K562 (cell line): ENCODE results near the gene CHCHD1. TPM values are rescaled to one million over a fixed set of nuclear protein-coding genes. Genes with fewer than 3 reads are reported as not detected.

Source experiments
- ATAC-seq: fragments of 200-7000 bp; cut with Tn5 transposase; 3 replicates; pipeline ENCODE4 v1.9.1; 2020; ENCODE audit warnings: moderate library complexity
- BruUV-seq: library from RNA; stranded (reverse); fragments of 400-500 nt; replicated peaks from 2 replicates; lab custom pipeline; 2021; lab: Mats Ljungman, UMichigan
- CTCF ChIA-PET: fragments of 300-600 bp; formaldehyde crosslinking; extraction: SDS; loops from one replicate; lab custom pipeline; 2021; ENCODE audit warnings: low intra/inter-chr PET ratio; lab: Yijun Ruan, JAX
- POLR2A ChIA-PET: fragments of 300-600, 350-650 bp; sonication (Branson Sonifier 250); formaldehyde crosslinking; extraction: SDS; loops from one replicate; lab custom pipeline; 2021; ENCODE audit warnings: antibody characterized with exemption, inconsistent platforms; lab: Yijun Ruan, JAX
- DNase-seq, 4 experiments: peaks; one replicate each; pipeline versions ENCODE4 v3.0.0 to v3.0.0-alpha.2; 2011 to 2018; ENCODE audit warnings: low spot score in 3 of 4, mixed read lengths in 3 of 4; ENCODE audit errors: extremely low read depth in 1 of 4
- FAIRE-seq: peaks from 2 replicates; lab custom pipeline; 2011; peaks lifted over from hg19 to GRCh38; lab: Jason Lieb, UNC
- H2AFZ ChIP-seq: 2 replicates; pipeline ENCODE4 v1.6.0; 2011; ENCODE audit warnings: low read depth, low read length, control low read depth, inconsistent platforms
- H3K27ac ChIP-seq: fragments of 200-600 bp; 3 replicates; pipeline ENCODE4 v1.8.0; 2011; ENCODE audit warnings: low read depth, mild to moderate bottlenecking, control low read depth, inconsistent platforms, low read length, moderate library complexity, mixed read lengths; ENCODE audit errors: extremely low read depth
- H3K27me3 ChIP-seq, 2 experiments: fragments of 300-600 bp in 1 of 2; 2 replicates in 1 of 2; 3 replicates in 1 of 2; pipeline versions ENCODE4 v1.6.0 to v1.8.0; 2011; ENCODE audit warnings: inconsistent platforms in 2 of 2, low read length in 2 of 2, mild to moderate bottlenecking in 1 of 2, mixed read lengths in 1 of 2, moderate library complexity in 1 of 2; ENCODE audit not compliant: control insufficient read depth in 2 of 2, insufficient read depth in 2 of 2
- H3K36me3 ChIP-seq: fragments of 300-600 bp; 3 replicates; pipeline ENCODE4 v1.8.0; 2011; ENCODE audit warnings: mild to moderate bottlenecking, low read length, inconsistent platforms; ENCODE audit not compliant: control insufficient read depth, insufficient read depth
- H3K4me1 ChIP-seq, 2 experiments: fragments of 200-600 bp in 1 of 2; replicated peaks in 1 of 2; 2 replicates in 1 of 2; 3 replicates in 1 of 2; pipeline versions ENCODE4 v1.5.1 to v1.8.0; 2011; ENCODE audit warnings: inconsistent platforms in 2 of 2, low read length in 2 of 2, mild to moderate bottlenecking in 1 of 2, mixed read lengths in 1 of 2, moderate library complexity in 1 of 2; ENCODE audit not compliant: control insufficient read depth in 2 of 2, insufficient read depth in 2 of 2
- H3K4me2 ChIP-seq: 2 replicates; pipeline ENCODE4 v1.6.1; 2011; ENCODE audit warnings: low read length, control low read depth, inconsistent platforms, mixed read lengths; ENCODE audit not compliant: insufficient read depth
- H3K4me3 ChIP-seq: fragments of 200-600 bp; sonication (generic), shearing (Covaris generic); 2 replicates; pipeline ENCODE4 v1.5.1; 2016; ENCODE audit warnings: control low read depth, inconsistent platforms
- H3K79me2 ChIP-seq: fragments of 200-600 bp; 3 replicates; pipeline ENCODE4 v1.8.0; 2011; ENCODE audit warnings: low read length, inconsistent platforms; ENCODE audit not compliant: control insufficient read depth, insufficient read depth
- H3K9ac ChIP-seq, 2 experiments: 2 replicates each; pipeline versions ENCODE4 v1.6.0 to v1.6.1; 2011; ENCODE audit warnings: low read depth in 2 of 2, low read length in 2 of 2, control low read depth in 1 of 2, inconsistent platforms in 1 of 2, mild to moderate bottlenecking in 1 of 2, mixed read lengths in 1 of 2; ENCODE audit not compliant: insufficient read depth in 1 of 2
- H3K9me1 ChIP-seq: one replicate; pipeline ENCODE4 v1.6.0; 2011; ENCODE audit warnings: inconsistent platforms, mild to moderate bottlenecking, low read length, moderate library complexity; ENCODE audit not compliant: control insufficient read depth, insufficient read depth
- H3K9me3 ChIP-seq: replicated peaks from 2 replicates; pipeline ENCODE4 v1.5.1; 2011; ENCODE audit warnings: low read depth, low read length, inconsistent platforms; ENCODE audit not compliant: control insufficient read depth, insufficient read depth
- H4K20me1 ChIP-seq: replicated peaks from 2 replicates; pipeline ENCODE4 v1.6.1; 2011; ENCODE audit warnings: low read length, inconsistent platforms, mixed read lengths; ENCODE audit not compliant: control insufficient read depth, insufficient read depth
- POLR2G ChIP-seq: fragments of 200-400 bp; formaldehyde crosslinking; IDR thresholded peaks from 2 replicates; pipeline ENCODE4 v1.6.1; 2017; ENCODE audit warnings: low read depth, mild to moderate bottlenecking, antibody characterized with exemption, low read length, moderate library complexity
- RBFOX2 ChIP-seq: fragments of 200-400 bp; formaldehyde crosslinking; IDR thresholded peaks from 2 replicates; pipeline ENCODE4 v1.6.1; 2017; ENCODE audit warnings: low read depth, mild to moderate bottlenecking, low read length, moderate library complexity
- TEAD4 ChIP-seq, 2 experiments: sonication (generic) in 1 of 2; formaldehyde crosslinking in 1 of 2; IDR thresholded peaks; 2 replicates each; pipeline versions ENCODE4 v1.6.1 to v1.8.0; 2012 to 2022; ENCODE audit warnings: borderline replicate concordance in 1 of 2, inconsistent platforms in 1 of 2, low read length in 1 of 2, mild to moderate bottlenecking in 1 of 2, missing genetic modification reagents in 1 of 2
- ZNF12 ChIP-seq: sonication (generic); formaldehyde crosslinking; IDR thresholded peaks from 2 replicates; pipeline ENCODE4 v1.4.0; 2020; ENCODE audit warnings: mild to moderate bottlenecking, missing genetic modification reagents
- ZNF609 ChIP-seq: sonication (generic); formaldehyde crosslinking; IDR thresholded peaks from 2 replicates; pipeline ENCODE4 v1.8.1; 2023; ENCODE audit warnings: missing genetic modification reagents, mild to moderate bottlenecking, borderline replicate concordance
- WGBS: fragments of 100-300 bp; shearing (Covaris generic); methylation state at CpG from one replicate; pipeline ENCODE4 v1.1.6; 2016; ENCODE audit warnings: low coverage, mixed read lengths; ENCODE audit not compliant: insufficient coverage; ENCODE audit errors: missing lambda C conversion rate; 5-methylcytosine and 5-hydroxymethylcytosine counted together
- in situ Hi-C: fragments of 300-500 bp; cut with MboI; formaldehyde crosslinking; loops from 4 replicates; pipeline ENCODE4 v1.15.0; 2018; ENCODE audit warnings: inconsistent platforms, mixed read lengths
- intact Hi-C: fragments of 100-400 bp; cut with micrococcal nuclease; formaldehyde crosslinking; loops from 2 replicates; pipeline ENCODE4 v1.14.2; 2022
- polyA plus RNA-seq, 8 experiments: library from polyadenylated mRNA; depleted of rRNA in 4 of 8; stranded (reverse) in 5 of 8; unstranded in 3 of 8; fragments of >200 nt; fragmentation: Nextera tagmentation in 2 of 8; fragmentation: Illumina TruSeq in 1 of 8; extraction: Ambion mirVana in 2 of 8; extraction: Trizol in 1 of 8; gene quantifications; 2 replicates each; pipeline versions ENCODE4 v1.2.1 to v1.2.3, GENCODE V29; 2011 to 2014; ENCODE audit warnings: inconsistent platforms in 1 of 8, missing spikeins in 1 of 8
- total RNA-seq, 7 experiments: library from RNA; depleted of rRNA in 6 of 7; stranded (reverse); fragments of >200 nt in 6 of 7; fragmentation: Illumina TruSeq in 2 of 7; extraction: Trizol in 2 of 7; gene quantifications; 2 replicates each; pipeline versions ENCODE4 v1.2.1 to v1.2.3, GENCODE V29; 2011 to 2021; ENCODE audit warnings: low replicate concordance in 1 of 7

The CHCHD1 gene
- total and polyA plus RNA-seq, 9 of the 15 experiments (the other 6 are each of a cell fraction or from before 2014, with no cell fraction given): 52.9 to 126 (median 83.4) TPM

- intact Hi-C loops: no loop called here
- no peak for ATAC-seq
- DNase-seq: no peak
- in situ Hi-C loops: no loop called here
- Histone ChIP-seq H3K36me3 (peaks cover 37% of the 10 kb centered on the region; the same call in 1 of the 3 replicates), H3K4me3 (no peak overlapping the region), H4K20me1 (no peaks in the 10 kb centered on the region), H3K27ac (no peak overlapping the region), H3K79me2 (peaks cover 31% of the 10 kb centered on the region), H3K4me1 (peaks cover 0 to 22% of the 10 kb centered on the region in 2 experiments; a peak in 3 of 5 replicates), H2AFZ (no peak overlapping the region), H3K27me3 (no peaks in the 10 kb centered on the region), H3K4me2 (no peak overlapping the region), H3K9me3 (no peaks in the 10 kb centered on the region), H3K9ac (peak overlapping the region in 1 of 2 experiments; percentile 41; a peak in 1 of 4 replicates), H3K9me1 (no peaks in the 10 kb centered on the region)
- WGBS: 88% methylated on average over 14 of the region's 16 CpGs
- no peak for FAIRE-seq
- no TSS peak for BruUV-seq
- POLR2A ChIA-PET: interaction anchor here (0.5 to 7.0 kb wide), 6 partner anchors 9 to 365 kb away, joined by 3 to 118 read pairs (median 4); partner anchors contain the start of genes CHCHD1 and SEC24C
- CTCF ChIA-PET: no interaction called here
- TF ChIP-seq RBFOX2: peak; percentile 60
- no peak for TF ChIP-seq ZNF609
- peak; percentile 46; the same call in 1 of the 2 replicates for TF ChIP-seq POLR2G
- TF ChIP-seq TEAD4 (IDR thresholded peaks at IDR 0.05; ENCODE audit: low read length): no peak
- no peak for TF ChIP-seq TEAD4 (CRISPR knock-in tag; IDR thresholded peaks at IDR 0.05; ENCODE audit: borderline replicate concordance)
- TF ChIP-seq ZNF12 (CRISPR knock-in tag): no peak
- TF ChIP-seq, all 486 proteins: peak for 2
Measured at GRCh38 chr10:73734028-73734720, 47.7 kb upstream of the CHCHD1 start.
